ENCODE measurements around the gene SCPEP1. TPM values are rescaled to one million over a fixed set of nuclear protein-coding genes. Genes with fewer than 3 reads are reported as not detected.

SCPEP1 gene
- total and polyA plus RNA-seq, 2 donors (not counting 1 experiment from before 2014, with no cell fraction given), result 84.7 to 101 TPM

GRCh38 chr17:57006040-57006439 lies 28.1 kb downstream of the SCPEP1 start:
- H3K79me2 ChIP-seq (ENCODE audit: control insufficient read depth, insufficient read depth, low read length), result no peaks in the 10 kb centered on the region
- no peaks in the 10 kb centered on the region for H3K27me3 ChIP-seq (ENCODE audit: control insufficient read depth, insufficient read depth, low read length)
- no peak overlapping the region for H3K9ac ChIP-seq (ENCODE audit: insufficient read depth, low read length)
- H2AFZ ChIP-seq (ENCODE audit: low read length), result no peak overlapping the region
- H3K4me3 ChIP-seq (replicated peaks in 1 of 4; ENCODE audit: control extremely low read depth in 1 of 4, insufficient read depth in 1 of 4, low read depth in 3 of 4, low read length in 4 of 4), result no peak overlapping the region
- H3K9me3 ChIP-seq (ENCODE audit: control insufficient read depth, insufficient read depth, low read depth, low read length), result no peaks in the 10 kb centered on the region
- TF ChIP-seq EZH2 (IDR thresholded peaks at IDR 0.05; ENCODE audit: low read length, missing control alignments) (no peak), CTCF (conservative IDR thresholded peaks at IDR 0.05 in 1 of 2, IDR thresholded peaks at IDR 0.05 in 1 of 2; ENCODE audit: low read depth in 1 of 2, low read length in 2 of 2) (no peak)
- no peak for DNase-seq (ENCODE audit: low read depth in 2 of 2)
- H4K20me1 ChIP-seq (ENCODE audit: control insufficient read depth, extremely low read depth, insufficient read depth, low read length), result no peaks in the 10 kb centered on the region
- no peaks in the 10 kb centered on the region for H3K4me1 ChIP-seq (ENCODE audit: control insufficient read depth, extremely low read depth, insufficient read depth, low read length)
- H3K27ac ChIP-seq (ENCODE audit: insufficient read depth, low read length), result no peak overlapping the region
- H3K4me2 ChIP-seq (ENCODE audit: extremely low read depth, insufficient read depth, low read length), result no peak overlapping the region
- peaks cover 1% of the 10 kb centered on the region for H3K36me3 ChIP-seq (ENCODE audit: control insufficient read depth, insufficient read depth, low read length)

- Histone ChIP-seq H3K4me2 (ENCODE audit: extremely low read depth, insufficient read depth, low read length) (no peak overlapping the region), H3K27ac (ENCODE audit: insufficient read depth, low read length) (no peak overlapping the region), H3K4me3 (replicated peaks in 1 of 4; ENCODE audit: control extremely low read depth in 1 of 4, insufficient read depth in 1 of 4, low read depth in 3 of 4, low read length in 4 of 4) (no peak overlapping the region), H2AFZ (ENCODE audit: low read length) (no peak overlapping the region), H3K4me1 (ENCODE audit: control insufficient read depth, extremely low read depth, insufficient read depth, low read length) (no peaks in the 10 kb centered on the region), H3K9ac (ENCODE audit: insufficient read depth, low read length) (no peak overlapping the region), H4K20me1 (ENCODE audit: control insufficient read depth, extremely low read depth, insufficient read depth, low read length) (no peaks in the 10 kb centered on the region), H3K79me2 (ENCODE audit: control insufficient read depth, insufficient read depth, low read length) (no peaks in the 10 kb centered on the region), H3K9me3 (ENCODE audit: control insufficient read depth, insufficient read depth, low read depth, low read length) (no peaks in the 10 kb centered on the region), H3K27me3 (ENCODE audit: control insufficient read depth, insufficient read depth, low read length) (no peaks in the 10 kb centered on the region), H3K36me3 (ENCODE audit: control insufficient read depth, insufficient read depth, low read length) (no peaks in the 10 kb centered on the region)
- TF ChIP-seq CTCF (conservative IDR thresholded peaks at IDR 0.05 in 1 of 2, IDR thresholded peaks at IDR 0.05 in 1 of 2; ENCODE audit: low read depth in 1 of 2, low read length in 2 of 2) (no peak), EZH2 (IDR thresholded peaks at IDR 0.05; ENCODE audit: low read length, missing control alignments) (no peak)
- no peak for DNase-seq (ENCODE audit: low read depth in 2 of 2)
Measured at GRCh38 chr17:57008958-57009357, 31.0 kb downstream of the SCPEP1 start.

GRCh38 chr17:57009737-57010445 lies 32.0 kb downstream of the SCPEP1 start:
- Histone ChIP-seq H4K20me1 (ENCODE audit: control insufficient read depth, extremely low read depth, insufficient read depth, low read length) (no peaks in the 10 kb centered on the region), H3K27ac (ENCODE audit: insufficient read depth, low read length) (no peak overlapping the region), H3K4me2 (ENCODE audit: extremely low read depth, insufficient read depth, low read length) (no peak overlapping the region), H3K27me3 (ENCODE audit: control insufficient read depth, insufficient read depth, low read length) (no peaks in the 10 kb centered on the region), H3K9ac (ENCODE audit: insufficient read depth, low read length) (no peak overlapping the region), H2AFZ (ENCODE audit: low read length) (no peak overlapping the region), H3K36me3 (ENCODE audit: control insufficient read depth, insufficient read depth, low read length) (no peaks in the 10 kb centered on the region), H3K4me3 (replicated peaks in 1 of 4; ENCODE audit: control extremely low read depth in 1 of 4, insufficient read depth in 1 of 4, low read depth in 3 of 4, low read length in 4 of 4) (no peak overlapping the region), H3K9me3 (ENCODE audit: control insufficient read depth, insufficient read depth, low read depth, low read length) (no peaks in the 10 kb centered on the region), H3K79me2 (ENCODE audit: control insufficient read depth, insufficient read depth, low read length) (no peaks in the 10 kb centered on the region), H3K4me1 (ENCODE audit: control insufficient read depth, extremely low read depth, insufficient read depth, low read length) (no peaks in the 10 kb centered on the region)
- peak; percentile 31 to 51 for DNase-seq (ENCODE audit: low read depth in 2 of 2)
- TF ChIP-seq EZH2 (IDR thresholded peaks at IDR 0.05; ENCODE audit: low read length, missing control alignments) (no peak), CTCF (conservative IDR thresholded peaks at IDR 0.05 in 1 of 2, IDR thresholded peaks at IDR 0.05 in 1 of 2; ENCODE audit: low read depth in 1 of 2, low read length in 2 of 2) (peak; percentile 79 to 93)
